Measurements from ENCODE around the gene PSAPL1. TPM values are rescaled to one million over a fixed set of nuclear protein-coding genes. Genes with fewer than 3 reads are reported as not detected.

Gene PSAPL1
- total RNA-seq, 1 donor from 2014 or later: not detected

- H3K36me3 Mint-ChIP-seq (ENCODE audit: low read depth, unreplicated experiment): no peaks in the 10 kb centered on the region
- H3K9me3 Mint-ChIP-seq (ENCODE audit: unreplicated experiment): no peaks in the 10 kb centered on the region
- TF ChIP-seq CTCF (IDR thresholded peaks at IDR 0.05; ENCODE audit: unreplicated experiment): no peak
- no peaks in the 10 kb centered on the region for H3K4me1 Mint-ChIP-seq (ENCODE audit: unreplicated experiment)
- no peak for DNase-seq (ENCODE audit: low spot score)
- no peak overlapping the region for H3K4me3 Mint-ChIP-seq (ENCODE audit: unreplicated experiment)
- peaks cover 4% of the 10 kb centered on the region for H3K27me3 Mint-ChIP-seq (ENCODE audit: unreplicated experiment)
- H3K27ac Mint-ChIP-seq (ENCODE audit: unreplicated experiment): no peak overlapping the region
Observed at GRCh38 chr4:7461230-7461629, 26.5 kb upstream of the PSAPL1 start.

GRCh38 chr4:7460566-7460965, 25.8 kb upstream of the PSAPL1 start:
- Mint-ChIP-seq H3K36me3 (ENCODE audit: low read depth, unreplicated experiment) (no peaks in the 10 kb centered on the region), H3K4me1 (ENCODE audit: unreplicated experiment) (no peaks in the 10 kb centered on the region), H3K27ac (ENCODE audit: unreplicated experiment) (no peak overlapping the region), H3K27me3 (ENCODE audit: unreplicated experiment) (peaks cover 3% of the 10 kb centered on the region), H3K4me3 (ENCODE audit: unreplicated experiment) (no peak overlapping the region), H3K9me3 (ENCODE audit: unreplicated experiment) (no peaks in the 10 kb centered on the region)
- TF ChIP-seq CTCF (IDR thresholded peaks at IDR 0.05; ENCODE audit: unreplicated experiment): no peak
- no peak for DNase-seq (ENCODE audit: low spot score)

GRCh38 chr4:7459471-7459870, 24.7 kb upstream of the PSAPL1 start:
- peaks cover 3% of the 10 kb centered on the region for H3K27me3 Mint-ChIP-seq (ENCODE audit: unreplicated experiment)
- no peak overlapping the region for H3K27ac Mint-ChIP-seq (ENCODE audit: unreplicated experiment)
- H3K4me1 Mint-ChIP-seq (ENCODE audit: unreplicated experiment): no peaks in the 10 kb centered on the region

GRCh38 chr4:7458477-7458876, 23.7 kb upstream of the PSAPL1 start:
- Mint-ChIP-seq H3K27ac (ENCODE audit: unreplicated experiment) (no peak overlapping the region), H3K4me3 (ENCODE audit: unreplicated experiment) (no peak overlapping the region), H3K4me1 (ENCODE audit: unreplicated experiment) (no peaks in the 10 kb centered on the region)

More at GRCh38 chr4:7459471-7459870, 24.7 kb upstream of the PSAPL1 start:
- DNase-seq (ENCODE audit: low spot score): no peak
- Mint-ChIP-seq H3K9me3 (ENCODE audit: unreplicated experiment) (no peaks in the 10 kb centered on the region), H3K4me3 (ENCODE audit: unreplicated experiment) (no peak overlapping the region), H3K36me3 (ENCODE audit: low read depth, unreplicated experiment) (no peaks in the 10 kb centered on the region)
- no peak for TF ChIP-seq CTCF (IDR thresholded peaks at IDR 0.05; ENCODE audit: unreplicated experiment)

GRCh38 chr4:7458066-7458425, 23.3 kb upstream of the PSAPL1 start:
- no peak for DNase-seq (ENCODE audit: low spot score)
- Mint-ChIP-seq H3K36me3 (ENCODE audit: low read depth, unreplicated experiment) (no peaks in the 10 kb centered on the region), H3K27ac (ENCODE audit: unreplicated experiment) (no peak overlapping the region), H3K9me3 (ENCODE audit: unreplicated experiment) (no peaks in the 10 kb centered on the region), H3K4me3 (ENCODE audit: unreplicated experiment) (no peak overlapping the region), H3K4me1 (ENCODE audit: unreplicated experiment) (no peaks in the 10 kb centered on the region), H3K27me3 (ENCODE audit: unreplicated experiment) (peaks cover 1% of the 10 kb centered on the region)
- no peak for TF ChIP-seq CTCF (IDR thresholded peaks at IDR 0.05; ENCODE audit: unreplicated experiment)

More at GRCh38 chr4:7458477-7458876, 23.7 kb upstream of the PSAPL1 start:
- Mint-ChIP-seq H3K9me3 (ENCODE audit: unreplicated experiment) (no peaks in the 10 kb centered on the region), H3K36me3 (ENCODE audit: low read depth, unreplicated experiment) (no peaks in the 10 kb centered on the region), H3K27me3 (ENCODE audit: unreplicated experiment) (peaks cover 1% of the 10 kb centered on the region)
- no peak for DNase-seq (ENCODE audit: low spot score)
- TF ChIP-seq CTCF (IDR thresholded peaks at IDR 0.05; ENCODE audit: unreplicated experiment): no peak

All from endothelial cell (in vitro differentiated cells).